ENCODE measurements around the gene C2orf81.
"Not testable (repeated sequence)": the region's sequence is repeated elsewhere in the genome, so short reads cannot be mapped to it uniquely, and the experiment has no call there.

The C2orf81 gene

GRCh38 chr2:74423231-74424095 is 2.0 kb upstream of the C2orf81 start:
- Histone ChIP-seq H3K4me3 (ENCODE audit: low read depth, low read length) (no peak overlapping the region), H3K27ac (no peak overlapping the region), H2AFZ (no peak overlapping the region), H3K9me3 (ENCODE audit: control insufficient read depth, low read length) (no peaks in the 10 kb centered on the region), H3K27me3 (ENCODE audit: control insufficient read depth, insufficient read depth, low read length) (no peaks in the 10 kb centered on the region), H3K4me1 (no peaks in the 10 kb centered on the region), H3K9ac (no peak overlapping the region), H3K79me2 (no peaks in the 10 kb centered on the region), H3K4me2 (ENCODE audit: low read length) (no peak overlapping the region), H3K36me3 (ENCODE audit: control insufficient read depth, insufficient read depth, low read length) (no peaks in the 10 kb centered on the region)
- TF ChIP-seq CTCF (IDR thresholded peaks at IDR 0.05): no peak

DNA sequence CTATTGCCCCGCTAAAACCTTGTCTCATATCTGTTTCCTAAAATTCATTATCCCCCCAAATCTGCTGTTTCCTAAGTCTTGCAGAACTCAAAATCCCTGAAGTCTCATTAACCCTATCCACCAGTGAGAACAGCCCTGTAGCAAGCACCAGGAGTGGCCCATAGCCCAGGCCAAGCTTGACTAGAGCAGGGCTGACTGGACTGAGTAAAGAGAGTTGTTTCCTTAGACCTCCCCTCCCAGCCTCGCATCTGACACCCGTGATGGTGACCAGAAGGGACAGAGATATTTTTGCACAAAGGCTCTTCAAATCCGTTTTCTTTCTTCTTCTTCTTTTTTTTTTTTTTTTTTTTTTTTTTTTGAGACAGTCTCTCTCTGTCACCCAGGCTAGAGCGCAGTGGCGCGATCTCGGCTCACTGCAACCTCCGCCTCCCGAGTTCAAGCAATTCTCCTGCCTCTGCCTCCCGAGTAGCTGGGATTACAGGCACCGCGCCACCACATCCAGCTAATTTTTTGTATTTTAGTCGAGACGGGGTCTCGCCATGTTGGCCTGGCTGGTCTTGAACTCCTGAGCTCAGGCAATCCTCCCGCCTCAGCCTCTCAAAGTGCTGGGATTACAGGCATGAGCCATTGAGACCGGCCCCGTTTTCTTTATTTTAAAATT is 846 bp downstream of the C2orf81 start:
- H3K4me1 ChIP-seq; H3K36me3 ChIP-seq (ENCODE audit: control insufficient read depth, insufficient read depth, low read length); H3K9me3 ChIP-seq (ENCODE audit: control insufficient read depth, low read length); H3K9ac ChIP-seq; H3K79me2 ChIP-seq; H3K27me3 ChIP-seq (ENCODE audit: control insufficient read depth, insufficient read depth, low read length): not testable (repeated sequence)
- peak overlapping the region; percentile 77 for H3K4me3 ChIP-seq (ENCODE audit: low read depth, low read length)
- peak overlapping the region; percentile 90 for H3K4me2 ChIP-seq (ENCODE audit: low read length)
- peak overlapping the region; percentile 74 for H2AFZ ChIP-seq
- peak overlapping the region; percentile 59 for H3K27ac ChIP-seq

DNA sequence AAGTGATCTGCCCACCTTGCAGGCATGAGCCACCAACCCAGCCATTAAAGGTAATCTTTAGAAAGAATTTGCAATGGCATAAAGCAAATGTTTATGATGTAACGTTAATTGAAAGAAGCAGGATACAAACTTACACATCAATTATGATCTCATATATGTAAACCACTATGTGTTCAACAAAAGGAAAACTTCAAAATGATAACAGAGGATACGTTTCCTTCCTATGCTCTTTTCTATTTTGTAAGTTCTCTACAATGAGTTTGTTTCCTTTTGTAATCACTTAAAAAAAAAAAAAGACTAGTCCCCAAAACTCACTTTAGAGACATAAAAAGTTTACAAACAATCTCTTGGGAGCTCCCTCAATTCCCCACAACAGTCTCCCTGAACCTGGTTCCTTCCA is 1.4 kb downstream of the C2orf81 start:
- Histone ChIP-seq H3K79me2 (no peaks in the 10 kb centered on the region), H3K9ac (no peak overlapping the region), H3K36me3 (ENCODE audit: control insufficient read depth, insufficient read depth, low read length) (no peaks in the 10 kb centered on the region), H3K27ac (no peak overlapping the region), H2AFZ (no peak overlapping the region), H3K9me3 (ENCODE audit: control insufficient read depth, low read length) (no peaks in the 10 kb centered on the region), H3K4me1 (no peaks in the 10 kb centered on the region), H3K27me3 (ENCODE audit: control insufficient read depth, insufficient read depth, low read length) (no peaks in the 10 kb centered on the region), H3K4me3 (ENCODE audit: low read depth, low read length) (no peak overlapping the region), H3K4me2 (ENCODE audit: low read length) (no peak overlapping the region)
- no peak for TF ChIP-seq CTCF (IDR thresholded peaks at IDR 0.05)

DNA sequence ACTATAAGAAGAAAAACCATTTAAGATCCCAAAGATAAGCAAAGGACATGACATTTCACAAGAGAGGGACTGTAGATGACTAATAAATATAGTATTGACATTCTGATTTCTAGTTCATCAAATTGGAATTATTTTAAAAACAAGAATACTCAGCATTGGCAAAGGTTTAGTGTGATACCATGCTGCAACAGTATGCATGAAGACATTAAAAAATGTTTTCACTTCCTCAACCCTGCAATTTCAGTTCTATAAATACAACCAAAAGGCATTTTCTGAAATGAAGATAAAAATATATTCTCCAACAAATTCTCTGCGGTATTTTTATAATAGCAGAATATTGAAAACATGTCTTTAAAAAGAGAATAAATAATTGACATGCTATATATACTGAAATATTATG is 2.1 kb downstream of the C2orf81 start:
- no peak overlapping the region for H3K9ac ChIP-seq
- no peak overlapping the region for H2AFZ ChIP-seq
- no peak overlapping the region for H3K4me2 ChIP-seq (ENCODE audit: low read length)
- no peaks in the 10 kb centered on the region for H3K4me1 ChIP-seq
- no peaks in the 10 kb centered on the region for H3K27me3 ChIP-seq (ENCODE audit: control insufficient read depth, insufficient read depth, low read length)
- no peak overlapping the region for H3K4me3 ChIP-seq (ENCODE audit: low read depth, low read length)
- H3K36me3 ChIP-seq (ENCODE audit: control insufficient read depth, insufficient read depth, low read length): no peaks in the 10 kb centered on the region
- H3K27ac ChIP-seq: no peak overlapping the region
- no peak for TF ChIP-seq CTCF (IDR thresholded peaks at IDR 0.05)
- no peaks in the 10 kb centered on the region for H3K9me3 ChIP-seq (ENCODE audit: control insufficient read depth, low read length)
- no peaks in the 10 kb centered on the region for H3K79me2 ChIP-seq

- no peaks in the 10 kb centered on the region for H3K27me3 ChIP-seq (ENCODE audit: control insufficient read depth, insufficient read depth, low read length)
- no peaks in the 10 kb centered on the region for H3K36me3 ChIP-seq (ENCODE audit: control insufficient read depth, insufficient read depth, low read length)
- no peaks in the 10 kb centered on the region for H3K79me2 ChIP-seq
- no peaks in the 10 kb centered on the region for H3K9me3 ChIP-seq (ENCODE audit: control insufficient read depth, low read length)
- H3K4me3 ChIP-seq (ENCODE audit: low read depth, low read length): no peak overlapping the region
- H3K4me1 ChIP-seq: no peaks in the 10 kb centered on the region
- no peak overlapping the region for H3K27ac ChIP-seq
- no peak for TF ChIP-seq CTCF (IDR thresholded peaks at IDR 0.05)
- H3K9ac ChIP-seq: no peak overlapping the region
- no peak overlapping the region for H3K4me2 ChIP-seq (ENCODE audit: low read length)
- H2AFZ ChIP-seq: no peak overlapping the region
These were observed 3.1 kb downstream of the C2orf81 start for GRCh38 chr2:74418312-74418711.

All from parathyroid adenoma (tissue), 2 donors.